ENCODE results near the gene SLC38A10.

The SLC38A10 gene

DNA sequence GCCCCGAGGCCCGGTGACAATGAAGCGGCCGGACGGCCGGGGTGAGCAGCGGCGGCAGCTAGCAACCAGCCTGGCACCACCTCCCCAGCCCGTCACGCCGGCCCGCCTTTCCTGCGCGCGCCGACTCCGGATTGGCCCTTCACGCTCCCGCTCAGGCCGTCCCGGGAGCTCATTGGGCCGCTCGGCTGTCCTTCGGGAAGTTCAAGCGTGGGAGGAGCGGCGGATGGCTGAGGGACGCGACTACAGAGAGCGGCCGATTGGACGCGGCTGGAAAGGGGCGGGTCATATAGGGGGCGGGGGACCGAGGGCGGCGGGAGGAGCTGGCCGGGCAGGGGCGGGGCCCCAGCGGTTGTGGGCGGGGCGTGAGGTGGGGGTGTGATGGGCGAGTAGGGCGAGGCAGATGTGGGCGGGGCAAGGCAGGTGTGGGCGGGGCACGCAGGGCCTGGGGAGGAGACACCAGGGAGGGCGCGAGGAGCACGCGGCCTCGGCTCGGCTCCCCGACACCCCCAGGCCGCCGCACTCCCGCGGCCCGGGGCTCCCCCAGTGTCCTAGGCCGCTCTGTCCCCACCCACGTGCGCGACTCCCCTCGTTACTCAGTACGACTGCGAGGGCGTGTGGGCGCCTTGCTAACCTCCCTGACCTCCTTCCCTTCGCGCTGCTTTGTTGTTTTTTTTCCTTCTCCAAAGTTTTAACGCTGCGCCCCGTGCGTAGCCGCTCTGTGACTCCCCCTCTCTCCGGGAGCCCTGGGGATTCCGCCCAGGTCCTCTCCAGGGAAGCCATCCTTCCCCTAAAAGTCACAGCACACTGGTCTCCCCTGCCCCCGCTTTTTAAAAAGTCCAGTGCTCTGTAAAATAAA, 72.0 kb downstream of the SLC38A10 start, which contains the start of gene CEP131:
CEP131 (minus strand) TSS at position 60 of the 856 bp plus-strand sequence. CDS start 2,909 bp downstream, outside the sequence.
- peak; percentile 96 for DNase-seq

DNA sequence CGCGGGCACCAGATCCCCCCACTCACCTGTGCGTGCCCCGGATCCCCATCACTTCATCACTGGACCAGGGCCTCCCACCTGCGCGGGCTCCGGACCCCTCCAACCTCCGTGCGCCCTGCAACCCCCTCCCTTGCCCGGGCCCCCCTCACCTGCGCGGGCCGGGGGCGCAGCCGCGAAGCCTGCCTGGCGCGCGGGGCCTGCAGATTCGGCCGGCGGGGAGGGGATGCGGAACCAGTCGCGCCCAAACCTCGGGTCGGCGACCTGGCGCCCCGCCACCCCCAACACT, 72.5 kb downstream of the SLC38A10 start:
- DNase-seq: no peak

DNA sequence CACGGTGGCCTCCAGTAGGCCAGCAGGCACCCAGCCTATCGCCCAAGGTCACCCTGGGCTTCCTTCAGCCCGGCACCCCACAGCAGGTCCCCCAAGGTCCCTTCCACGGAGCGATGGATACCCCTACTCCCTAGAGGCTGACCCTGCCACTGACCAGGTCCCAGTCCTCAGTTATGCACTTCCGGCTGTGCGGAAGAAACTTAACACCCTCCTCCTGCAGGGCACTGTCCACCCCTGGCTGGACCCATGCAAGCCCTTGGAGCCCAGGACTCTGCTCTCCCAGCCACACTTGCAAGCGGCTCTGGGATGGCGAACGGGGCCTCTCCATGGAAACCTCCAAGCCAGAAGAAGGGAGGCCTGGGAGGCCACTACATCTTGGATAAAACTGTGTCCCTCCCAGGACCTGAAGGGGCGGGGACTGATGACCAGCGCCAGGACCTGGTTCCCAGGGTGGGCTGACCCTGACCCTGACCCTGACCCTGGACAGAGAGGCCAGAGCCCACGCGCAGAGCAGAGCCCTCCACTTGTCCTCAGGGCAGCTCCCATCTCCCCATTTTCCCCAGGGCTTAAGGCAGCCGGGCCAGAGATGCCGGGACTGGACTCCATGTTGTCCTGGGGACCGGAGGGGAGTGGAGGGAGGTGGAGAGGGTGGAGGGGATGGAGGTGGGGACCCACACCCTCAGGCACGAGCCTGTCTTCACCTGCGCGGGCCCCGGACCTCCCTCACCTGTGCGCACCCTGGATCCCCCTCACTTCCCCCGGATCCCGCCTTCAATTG, 73.1 kb downstream of the SLC38A10 start:
- DNase-seq: no peak

DNA sequence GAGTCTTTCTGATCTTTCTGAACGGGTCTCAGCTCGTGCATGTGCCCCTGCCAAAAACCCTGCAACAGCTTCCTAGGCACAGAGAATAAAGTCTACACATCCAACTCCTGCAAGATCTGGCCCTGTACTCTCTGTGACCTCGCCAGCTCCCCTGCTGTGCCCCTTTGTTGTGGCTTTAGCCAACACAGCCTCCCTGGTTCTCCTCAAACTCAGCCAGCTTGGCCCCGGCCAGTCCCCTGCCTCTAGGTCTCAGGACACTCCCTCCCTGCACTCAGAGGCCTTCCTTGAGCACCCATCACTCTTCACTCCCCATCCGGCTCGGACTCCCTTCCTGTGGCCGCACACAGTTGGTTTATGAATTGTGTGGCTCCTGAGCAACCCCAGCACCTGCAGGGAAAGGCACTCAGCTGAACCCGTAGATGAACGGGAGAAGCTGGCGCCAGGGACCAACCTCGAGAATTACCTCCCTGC, 73.7 kb downstream of the SLC38A10 start:
- peak; percentile 16 for DNase-seq

DNA sequence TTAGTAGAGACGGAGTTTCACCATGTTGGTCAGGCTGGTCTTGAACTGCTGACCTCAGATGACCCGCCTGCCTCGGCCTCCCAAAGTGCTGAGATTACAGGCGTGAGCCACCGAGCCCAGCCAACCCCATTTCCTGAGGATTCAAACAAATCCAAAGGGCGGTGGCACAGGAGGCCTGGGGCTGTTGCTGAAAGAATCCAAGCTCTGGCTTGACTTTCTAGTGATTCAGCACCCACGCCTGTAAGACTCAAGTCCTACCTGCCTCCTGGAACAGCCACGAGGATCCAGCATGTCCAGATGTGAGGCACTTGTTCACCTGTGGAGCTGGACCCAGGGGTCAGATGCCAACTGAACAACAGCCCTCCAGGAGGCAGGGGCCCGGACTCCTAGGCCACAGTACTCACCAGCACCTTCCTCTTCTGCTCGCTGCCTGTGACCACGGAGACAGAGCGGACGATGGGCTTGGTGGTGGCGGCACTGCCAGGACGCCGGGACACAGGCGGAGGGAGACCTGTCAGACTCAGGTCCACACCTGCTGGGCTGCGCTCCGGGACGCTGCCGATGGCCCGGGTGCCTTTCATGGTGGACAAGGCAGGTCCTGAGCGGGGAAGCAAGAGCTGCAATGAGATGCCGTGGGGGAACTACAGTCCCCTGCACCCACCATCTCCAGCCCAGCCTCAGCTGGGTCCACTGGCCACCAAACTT, 75.5 kb downstream of the SLC38A10 start:
- DNase-seq: no peak

DNA sequence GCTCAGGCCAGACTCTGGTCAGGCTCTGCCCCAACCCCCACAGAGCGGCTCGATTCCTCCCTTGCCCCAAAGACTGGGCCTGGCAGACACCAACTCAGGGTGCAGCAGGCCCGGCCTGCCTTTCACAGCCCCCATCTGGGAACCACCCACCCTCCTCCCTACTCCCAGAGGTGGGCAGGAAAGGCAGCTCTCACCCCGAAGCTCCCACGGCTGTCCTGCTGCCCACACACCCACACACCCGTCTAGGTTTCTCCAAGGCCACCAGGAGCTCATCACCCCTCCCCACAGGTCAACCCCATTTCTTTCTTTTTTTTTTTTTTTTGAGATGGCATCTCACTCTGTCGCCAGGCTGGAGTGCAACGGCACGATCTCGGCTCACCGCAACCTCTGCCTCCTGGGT, 76.1 kb downstream of the SLC38A10 start:
- DNase-seq: no peak

DNA sequence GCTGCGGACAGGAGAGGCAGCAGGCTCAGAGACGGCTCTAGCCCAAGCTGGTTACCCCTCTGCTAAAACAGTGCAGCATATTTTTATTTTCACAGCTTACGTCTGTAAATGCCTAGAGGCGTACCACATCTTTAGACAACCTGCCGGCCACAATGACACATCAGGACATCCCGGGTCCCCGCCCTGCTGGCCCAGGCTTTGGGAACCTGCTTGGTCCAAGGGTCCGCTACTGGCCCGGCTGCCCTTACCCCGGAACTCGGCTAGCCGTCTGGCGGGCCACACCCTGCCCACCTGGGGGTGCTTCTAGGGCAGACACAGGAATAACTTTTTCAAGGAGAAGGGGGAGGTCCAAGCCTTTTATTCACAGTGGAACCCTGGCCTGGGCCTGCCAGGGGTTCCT, 76.6 kb downstream of the SLC38A10 start:
- DNase-seq: no peak

DNA sequence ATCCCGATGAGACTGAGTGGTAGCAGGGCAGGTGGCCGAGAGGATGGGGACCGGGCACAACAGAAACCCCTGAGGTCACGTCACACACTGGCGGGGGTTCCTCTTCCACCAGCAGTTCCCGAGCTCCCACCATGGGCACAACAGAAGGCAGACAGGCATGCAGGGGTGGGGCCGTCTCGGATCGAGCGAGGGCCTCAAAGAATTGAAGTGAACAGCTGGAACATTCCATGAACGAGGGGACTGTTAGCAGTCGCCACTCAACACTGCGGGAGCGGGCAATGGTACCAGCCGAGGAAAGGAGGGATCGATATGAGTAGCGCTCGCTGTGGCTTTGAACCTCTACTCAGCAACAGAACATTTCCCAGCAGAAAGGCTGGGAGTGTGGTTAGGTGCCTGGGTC, 77.6 kb downstream of the SLC38A10 start:
- DNase-seq: no peak

DNA sequence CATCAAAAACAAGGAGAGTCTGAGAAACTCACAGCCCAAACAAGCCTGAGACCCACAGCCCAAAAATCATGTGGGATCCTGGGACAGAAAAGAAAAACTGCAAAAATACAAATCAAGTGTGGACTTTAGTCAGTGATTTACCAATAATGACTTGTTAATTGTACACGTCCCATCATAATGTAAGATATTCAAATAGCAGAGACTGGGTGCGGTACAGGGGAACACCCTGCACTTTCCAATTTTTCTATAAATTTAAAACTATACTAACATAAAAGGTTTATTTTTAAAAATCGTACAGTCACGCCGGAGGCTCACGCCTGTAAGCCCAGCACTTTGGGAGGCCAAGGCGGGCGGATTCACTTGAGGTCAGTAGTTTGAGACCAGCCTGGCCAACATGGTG, 81.1 kb downstream of the SLC38A10 start:
- DNase-seq: no peak

DNA sequence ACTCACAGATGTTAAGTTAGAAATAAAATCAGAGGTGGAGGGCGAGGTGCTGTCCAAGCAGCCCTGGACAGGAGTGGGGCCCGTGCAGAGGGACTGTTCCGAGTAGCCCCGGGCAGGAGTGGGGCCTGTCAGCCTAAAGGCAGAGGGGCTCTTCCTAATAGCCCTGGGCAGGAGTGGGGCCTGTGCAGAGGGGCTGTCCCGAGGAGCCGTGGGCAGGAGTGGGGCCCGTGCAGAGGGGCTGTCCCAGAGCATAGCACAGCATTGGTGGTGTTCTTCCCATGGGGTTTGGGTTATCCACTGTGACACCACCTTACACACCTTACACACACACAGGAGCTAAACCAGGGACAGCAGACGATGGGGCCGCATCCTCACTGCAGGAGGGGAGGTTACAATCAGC, 82.7 kb downstream of the SLC38A10 start:
- DNase-seq: no peak

DNA sequence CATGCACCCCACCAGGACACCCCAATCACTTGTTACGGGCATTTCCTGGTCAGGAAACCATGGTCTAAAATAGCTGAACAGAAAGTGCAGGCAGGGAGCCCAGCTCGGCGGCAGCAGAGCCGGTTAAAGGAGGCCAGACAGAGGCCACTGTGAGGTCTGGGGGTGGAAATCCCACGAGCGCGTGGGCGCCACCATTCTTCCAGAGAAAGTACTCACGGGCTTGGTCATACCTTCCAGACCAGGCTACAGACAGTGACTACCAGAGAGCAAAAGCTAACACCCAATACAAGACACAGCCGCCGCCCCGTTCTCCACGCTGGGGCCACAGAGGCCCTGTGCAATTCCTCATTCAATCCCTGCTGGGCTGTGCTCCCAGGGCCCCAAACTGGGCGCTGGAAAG, 84.2 kb downstream of the SLC38A10 start:
- DNase-seq: no peak

DNA sequence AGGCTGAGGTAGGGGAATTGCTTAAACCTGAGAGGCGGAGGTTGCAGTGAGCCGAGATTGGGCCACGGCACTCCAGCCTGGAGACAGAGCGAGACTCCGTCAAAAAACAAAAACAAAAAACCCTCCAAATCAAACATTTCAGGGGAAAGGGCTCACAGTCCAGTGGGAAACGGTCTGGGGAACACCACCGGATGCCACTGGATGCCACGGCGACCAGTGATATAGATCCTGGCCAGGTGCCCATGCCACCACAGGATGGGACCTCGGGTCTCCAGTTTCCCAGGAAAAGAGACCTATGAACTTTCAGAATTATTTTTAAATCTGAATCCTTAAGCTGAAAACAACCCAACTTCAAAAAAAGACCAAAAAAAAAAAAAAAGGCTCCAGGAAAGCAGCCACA, 84.6 kb downstream of the SLC38A10 start:
- DNase-seq: no peak

DNA sequence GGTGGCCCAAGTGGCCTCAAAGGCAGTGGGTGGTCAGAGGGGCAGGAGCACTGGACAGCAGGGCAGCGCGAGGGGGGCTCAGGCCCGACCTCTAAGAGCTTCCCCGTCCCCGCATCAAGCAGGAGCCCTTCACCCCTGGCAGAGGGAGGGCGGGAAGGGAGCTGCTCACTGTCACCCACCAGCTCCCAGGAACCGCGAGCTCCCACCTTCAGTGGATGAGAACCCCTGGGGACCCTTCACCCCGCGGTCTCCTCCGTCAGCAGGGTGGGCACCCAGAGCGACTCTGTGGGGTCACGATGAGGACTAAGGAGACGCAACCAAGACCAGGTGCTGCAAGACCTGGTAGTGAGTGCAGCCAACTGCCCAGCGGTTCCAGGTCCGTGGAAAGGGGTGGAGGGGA, 86.0 kb downstream of the SLC38A10 start:
- no peak for DNase-seq

DNA sequence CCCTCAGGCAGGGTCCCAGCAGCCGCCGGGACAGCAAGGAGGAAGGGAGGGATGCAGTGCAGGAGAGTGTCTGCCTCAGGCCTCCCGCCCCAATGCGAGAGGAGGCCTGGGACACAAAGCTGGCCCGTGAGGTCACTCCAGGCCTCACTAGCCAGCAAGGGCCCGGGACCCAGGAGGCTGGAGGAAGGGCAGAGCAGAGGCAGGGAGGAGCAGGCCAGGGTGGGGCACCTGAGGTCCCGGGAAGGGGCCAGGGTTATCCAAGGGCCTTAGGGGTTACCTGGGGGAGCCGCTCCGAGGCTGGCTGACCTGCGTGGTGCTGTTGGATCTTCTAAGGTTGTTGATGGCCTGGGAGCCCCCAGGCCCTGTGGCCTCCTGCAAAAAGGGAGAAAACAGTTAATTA, 86.5 kb downstream of the SLC38A10 start:
- DNase-seq: no peak

DNA sequence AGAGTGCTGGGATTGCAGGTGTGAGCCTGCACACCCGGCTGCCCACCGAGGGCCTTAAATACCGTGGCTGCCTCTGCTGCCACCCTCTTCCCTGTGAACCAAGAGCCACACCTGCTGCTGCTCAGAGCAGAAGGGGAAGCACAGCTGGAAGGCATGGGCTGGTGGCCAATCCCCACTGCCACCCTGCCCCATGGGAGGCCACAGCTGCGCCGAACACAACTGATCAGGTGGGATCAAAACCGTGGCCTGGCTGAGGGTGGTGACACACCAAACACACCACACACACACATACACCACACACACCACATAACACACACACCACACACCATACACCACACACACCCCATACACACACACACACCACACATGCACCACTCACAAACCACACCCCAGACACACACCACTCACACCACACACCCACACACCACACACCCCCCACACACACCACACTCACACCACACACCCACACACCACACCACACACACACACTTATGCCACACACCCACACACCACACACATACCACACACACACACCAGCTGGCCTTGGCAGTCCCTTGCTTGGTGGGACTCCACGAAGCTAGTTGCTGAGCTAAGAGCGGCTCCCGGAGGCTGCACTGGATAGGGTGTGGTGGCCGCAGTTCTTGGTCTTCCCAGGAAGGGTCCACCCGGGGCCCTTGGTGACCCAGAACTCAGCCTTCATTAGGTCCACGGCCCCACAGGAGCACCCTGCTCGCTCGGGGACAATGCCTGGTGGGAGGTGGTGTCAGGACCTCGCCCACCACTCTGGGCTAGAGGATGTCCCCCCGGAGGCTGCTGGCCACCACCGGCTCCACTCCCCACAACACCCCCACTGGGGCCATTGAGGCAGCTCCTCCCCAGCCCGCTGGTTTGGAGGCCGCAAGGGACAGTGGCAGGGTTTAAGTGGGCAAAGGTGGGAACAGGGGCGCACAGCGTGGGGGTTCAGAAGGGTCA, 87.2 kb downstream of the SLC38A10 start:
- no peak for DNase-seq

DNA sequence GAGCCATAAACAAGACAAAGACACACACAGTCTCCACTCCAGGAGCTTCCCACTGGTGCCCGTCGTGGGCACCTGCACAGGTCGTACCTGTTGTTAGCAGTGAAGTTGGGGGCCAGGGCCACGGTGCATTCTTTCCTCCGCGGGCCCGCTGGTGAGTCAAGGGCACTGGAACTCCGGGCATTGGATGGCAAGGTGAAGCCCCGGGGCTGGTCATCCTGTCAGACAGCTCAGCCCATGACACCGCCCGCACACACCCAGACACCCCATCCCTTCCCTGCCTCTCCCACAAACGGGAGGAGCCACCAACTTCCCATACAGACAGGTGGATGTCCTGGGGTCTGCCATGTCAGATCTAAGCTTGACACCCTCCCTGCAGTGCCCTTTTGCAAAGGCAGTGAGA, 88.5 kb downstream of the SLC38A10 start:
- DNase-seq: no peak

DNA sequence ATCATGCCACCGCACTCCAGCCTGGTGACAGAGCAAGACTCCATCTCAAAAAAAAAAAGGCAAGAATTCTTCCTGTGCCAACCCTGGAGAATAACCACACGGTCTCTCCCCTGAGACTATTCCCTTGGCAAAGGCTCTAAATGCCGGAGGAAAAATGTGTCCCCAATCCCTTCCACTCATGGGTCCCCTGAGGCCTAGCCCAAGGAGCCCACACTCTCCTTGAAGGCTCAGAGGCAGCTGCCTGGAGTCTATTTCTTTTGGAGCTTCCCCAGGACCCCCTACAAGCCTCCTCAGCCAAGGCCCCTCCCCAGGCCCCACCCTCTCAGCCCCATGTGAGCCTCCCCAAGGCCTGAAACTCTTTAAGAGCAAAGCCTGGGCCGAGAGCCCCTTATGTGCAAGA, 88.9 kb downstream of the SLC38A10 start:
- no peak for DNase-seq

DNA sequence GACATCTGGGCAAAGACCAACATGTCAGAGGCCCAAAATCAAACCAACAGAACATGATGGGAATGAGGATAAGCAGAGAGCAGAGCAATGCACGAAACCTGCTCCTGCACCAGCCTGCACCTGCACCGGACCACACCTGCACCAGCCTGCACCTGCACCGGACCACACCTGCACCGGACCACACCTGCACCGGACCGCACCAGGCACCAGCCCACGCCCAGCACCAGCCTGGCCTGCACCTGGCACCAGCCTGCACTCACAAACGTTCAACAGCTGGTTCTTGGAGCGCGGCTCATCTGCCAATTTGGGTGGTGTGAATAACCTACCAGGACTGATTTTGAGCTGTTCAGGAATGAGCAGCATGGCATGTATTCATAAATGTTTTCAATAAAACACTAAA, 90.5 kb downstream of the SLC38A10 start:
- no peak for DNase-seq

DNA sequence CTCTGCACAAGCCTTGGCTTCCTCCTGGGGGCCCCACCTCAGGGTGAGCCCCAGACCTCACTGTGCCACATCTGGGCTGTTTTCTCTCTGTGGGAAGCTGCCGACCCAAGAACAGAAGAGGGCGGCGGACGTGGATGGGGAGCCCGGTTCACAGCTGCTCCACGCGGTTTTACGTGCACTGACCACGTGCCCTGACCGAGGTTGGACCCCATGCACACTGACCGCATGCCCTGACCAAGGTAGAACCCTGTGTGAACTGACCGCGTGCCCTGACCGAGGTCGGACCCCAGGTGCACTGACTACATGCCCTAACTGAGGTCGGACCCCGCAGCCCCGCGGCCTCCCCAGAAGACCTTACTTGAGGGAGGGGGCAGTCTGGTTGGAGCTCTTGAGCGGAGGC, 92.0 kb downstream of the SLC38A10 start:
- DNase-seq: no peak

DNA sequence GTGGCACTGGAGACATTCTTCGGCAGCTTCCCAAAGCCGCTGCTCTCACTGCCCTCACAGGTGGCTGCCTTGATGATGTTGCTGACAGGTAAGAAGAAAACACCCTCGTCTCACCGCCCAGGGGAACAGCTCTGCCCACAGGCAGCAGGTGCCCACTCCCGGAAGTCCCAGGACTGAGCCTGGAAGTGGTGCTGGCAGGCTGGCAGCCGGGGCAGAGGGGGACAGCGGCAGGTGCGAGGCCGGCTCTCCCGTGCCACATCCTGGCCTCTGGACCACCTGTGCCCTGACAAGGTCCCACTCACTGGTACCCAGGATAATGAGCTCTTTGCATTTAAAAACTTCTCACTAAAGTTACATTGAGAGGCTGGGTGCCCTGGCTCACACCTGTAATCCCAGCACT, 92.8 kb downstream of the SLC38A10 start:
- DNase-seq: no peak

DNA sequence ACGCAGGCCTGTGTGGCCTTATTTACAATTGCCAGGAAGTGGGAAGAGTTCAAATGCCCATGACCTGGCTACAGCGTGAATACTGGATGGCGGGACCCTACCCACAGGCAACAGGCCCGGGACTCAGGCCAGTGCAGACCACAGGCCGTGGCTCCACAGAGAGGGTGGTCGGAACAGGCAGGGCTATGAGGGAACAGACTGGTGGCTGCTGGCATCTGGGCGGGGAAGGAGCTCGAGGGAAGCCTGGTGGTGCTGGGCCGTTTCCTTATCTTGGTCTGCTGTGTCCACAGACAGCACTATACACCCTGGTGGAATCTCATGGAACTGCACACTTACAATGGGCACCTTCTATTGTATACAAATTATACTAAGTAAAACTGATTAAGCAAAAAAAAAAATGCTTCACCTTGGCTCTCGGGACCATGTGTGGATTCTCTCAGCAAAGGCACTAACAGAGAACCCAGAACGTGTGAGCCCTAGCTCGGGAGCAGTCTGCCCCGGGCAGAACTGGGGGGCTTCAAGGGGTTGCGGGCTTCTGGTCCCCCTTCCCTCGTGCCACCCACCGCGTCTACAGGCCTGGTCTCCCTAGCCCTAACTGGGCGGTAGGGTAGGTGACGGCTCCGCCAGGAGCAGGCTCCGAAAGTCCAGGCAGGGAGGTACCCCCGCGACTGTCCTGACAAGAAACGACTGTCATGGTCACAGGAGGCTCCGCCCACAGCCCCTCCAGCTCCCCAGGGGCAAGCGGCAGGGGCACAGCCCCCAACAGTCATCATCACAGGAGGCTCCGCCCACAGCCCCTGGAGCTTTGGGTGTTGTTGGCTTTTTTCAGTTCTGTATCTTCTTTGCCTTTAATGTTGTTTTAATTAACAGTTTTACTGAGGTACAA, 94.2 kb downstream of the SLC38A10 start:
- DNase-seq: peak; percentile 21
